MCF 10A (cell line): Measurements from ENCODE around the gene EOLA2. TPM values are rescaled to one million over a fixed set of nuclear protein-coding genes. Genes with fewer than 3 reads are reported as not detected.

Experiments
- Bru-seq: library from RNA; stranded (reverse); fragments of 400-500 nt; gene quantifications from one replicate; lab custom pipeline; 2021; lab: Mats Ljungman, UMichigan
- BruChase-seq, 2 experiments: library from RNA; stranded (reverse); fragments of 400-500 nt; gene quantifications; one replicate each; lab custom pipeline; 2021; lab: Mats Ljungman, UMichigan
- BruUV-seq: library from RNA; stranded (reverse); fragments of 400-500 nt; replicated peaks from 2 replicates; lab custom pipeline; 2021; lab: Mats Ljungman, UMichigan
- CTCF ChIA-PET: fragments of 300-600 bp; sonication (Branson Sonifier 250); formaldehyde crosslinking; extraction: SDS; loops from one replicate; lab custom pipeline; 2021; ENCODE audit warnings: antibody characterized with exemption, inconsistent platforms; lab: Yijun Ruan, JAX
- POLR2A ChIA-PET: fragments of 300-600, 350-650 bp; sonication (Branson Sonifier 250); formaldehyde crosslinking; extraction: SDS; loops from one replicate; lab custom pipeline; 2020; ENCODE audit warnings: antibody characterized with exemption, inconsistent platforms; lab: Yijun Ruan, JAX
- DNase-seq: peaks from one replicate; pipeline ENCODE4 v3.0.0-alpha.2; 2018; ENCODE audit not compliant: unreplicated experiment
- H3K27ac Mint-ChIP-seq: one replicate; pipeline ENCODE4 v1.8.0; 2022; ENCODE audit warnings: mild to moderate bottlenecking, low read depth, mixed read lengths; ENCODE audit not compliant: unreplicated experiment
- H3K27me3 Mint-ChIP-seq: one replicate; pipeline ENCODE4 v1.8.0; 2022; ENCODE audit warnings: mixed read lengths; ENCODE audit not compliant: insufficient read depth, unreplicated experiment
- H3K36me3 Mint-ChIP-seq: one replicate; pipeline ENCODE4 v1.8.0; 2022; ENCODE audit warnings: mild to moderate bottlenecking, moderate library complexity, mixed read lengths; ENCODE audit not compliant: insufficient read depth, unreplicated experiment
- H3K4me1 Mint-ChIP-seq: one replicate; pipeline ENCODE4 v1.8.0; 2022; ENCODE audit warnings: mixed read lengths; ENCODE audit not compliant: insufficient read depth, unreplicated experiment
- H3K4me3 Mint-ChIP-seq: one replicate; pipeline ENCODE4 v1.8.0; 2022; ENCODE audit warnings: mild to moderate bottlenecking, moderate library complexity, mixed read lengths; ENCODE audit not compliant: unreplicated experiment
- H3K9me3 Mint-ChIP-seq: one replicate; pipeline ENCODE4 v1.8.0; 2022; ENCODE audit warnings: mixed read lengths; ENCODE audit not compliant: unreplicated experiment
- CTCF ChIP-seq: fragments of 200-600 bp; IDR thresholded peaks from one replicate; pipeline ENCODE4 v1.8.0; 2022; ENCODE audit warnings: antibody characterized with exemption, mild to moderate bottlenecking; ENCODE audit not compliant: unreplicated experiment
- intact Hi-C: fragments of 100-400 bp; cut with micrococcal nuclease; formaldehyde crosslinking; loops from 2 replicates; pipeline ENCODE4 v1.14.1; 2022
- long read RNA-seq: library from polyadenylated mRNA; stranded (forward); transcript quantifications from one replicate; pipeline ENCODE4 v2.0.0, GENCODE V29; 2022
- total RNA-seq: library from RNA; stranded (reverse); gene quantifications from 2 replicates; pipeline ENCODE4 v1.2.3, GENCODE V29; 2022

Gene EOLA2
- 47.4 and 52.8 TPM in 2 replicates for total RNA-seq
- Bru-seq, nascent RNA = percentile 67 among the genes with signal in this experiment
- BruChase-seq, experiment 1, labeled RNA remaining after a 6-hour chase = percentile 86 among the genes with signal in this experiment
- BruChase-seq, experiment 2, labeled RNA remaining after a 2-hour chase = percentile 80 among the genes with signal in this experiment
- long read RNA-seq, transcript CXorf40B-203 (5 exons, 1,653 nt) = major isoform, 38 of 87 reads
- long read RNA-seq, transcript CXorf40B-205 (6 exons, 1,440 nt) = minor isoform, 13 of 87 reads
- long read RNA-seq, partial matches to known transcripts = 16 of 87 reads
- long read RNA-seq, other reads (novel, unspliced or antisense) = 15 of 87 reads

GRCh38 chrX:149938427-149938880 is at the start of gene EOLA2:
Gene EOLA2, minus strand, starts transcription at chrX:149938491. Its CDS starts 4,617 bp downstream, at chrX:149933874.
- Mint-ChIP-seq H3K4me1 (no peaks in the 10 kb centered on the region), H3K36me3 (peaks cover 6% of the 10 kb centered on the region), H3K27me3 (peaks cover 7% of the 10 kb centered on the region), H3K9me3 (no peaks in the 10 kb centered on the region), H3K27ac (peak within 1 kb of the TSS; percentile 100), H3K4me3 (peak within 1 kb of the TSS; percentile 84)
- DNase-seq = peak; percentile 95
- intact Hi-C loops = no loop called here
- TF ChIP-seq CTCF = peak; percentile 13
- ChIA-PET POLR2A (interaction anchor here (0.5 to 3.8 kb wide), 8 partner anchors 23 to 1815 kb away, joined by 3 to 58 read pairs (median 3); partner anchors contain the start of gene EOLA1), CTCF (interaction anchor here (0.9 to 1.6 kb wide), 3 partner anchors 11 to 416 kb away, joined by 3 to 6 read pairs (median 4); no protein-coding TSS in a partner anchor)
- BruUV-seq = no TSS peak

DNA sequence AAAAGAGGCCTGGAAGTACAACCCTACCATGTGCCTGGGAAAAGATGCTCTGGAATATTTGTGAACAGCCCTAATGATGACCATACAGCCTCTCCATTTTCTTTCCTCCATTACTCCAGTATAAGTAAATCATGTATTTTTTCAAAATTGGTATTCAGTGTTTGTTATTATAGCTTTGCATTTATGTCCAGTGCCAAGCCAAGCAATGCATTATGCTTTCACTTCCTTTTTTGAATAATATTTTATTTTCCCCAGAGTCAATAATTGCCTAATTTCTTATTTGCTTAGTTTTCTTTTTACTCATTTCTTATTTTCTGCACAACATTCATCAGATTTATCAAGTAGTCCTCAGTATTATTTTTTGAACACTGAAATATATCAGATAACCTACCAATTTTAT is 49.3 kb upstream of the EOLA2 start:
- no peak for TF ChIP-seq CTCF

GRCh38 chrX:149984411-149984810 is 46.1 kb upstream of the EOLA2 start:
- TF ChIP-seq CTCF = no peak

More for the DNA sequence above, 49.3 kb upstream of the EOLA2 start:
- Mint-ChIP-seq H3K9me3 (no peaks in the 10 kb centered on the region), H3K27ac (no peak overlapping the region), H3K4me1 (peaks cover under 1% of the 10 kb centered on the region), H3K27me3 (peaks cover 12% of the 10 kb centered on the region), H3K36me3 (peaks cover 5% of the 10 kb centered on the region), H3K4me3 (no peak overlapping the region)
- no TSS peak for BruUV-seq
- intact Hi-C loops = no loop called here
- POLR2A ChIA-PET = no interaction called here
- no peak for DNase-seq
- CTCF ChIA-PET = no interaction called here

DNA sequence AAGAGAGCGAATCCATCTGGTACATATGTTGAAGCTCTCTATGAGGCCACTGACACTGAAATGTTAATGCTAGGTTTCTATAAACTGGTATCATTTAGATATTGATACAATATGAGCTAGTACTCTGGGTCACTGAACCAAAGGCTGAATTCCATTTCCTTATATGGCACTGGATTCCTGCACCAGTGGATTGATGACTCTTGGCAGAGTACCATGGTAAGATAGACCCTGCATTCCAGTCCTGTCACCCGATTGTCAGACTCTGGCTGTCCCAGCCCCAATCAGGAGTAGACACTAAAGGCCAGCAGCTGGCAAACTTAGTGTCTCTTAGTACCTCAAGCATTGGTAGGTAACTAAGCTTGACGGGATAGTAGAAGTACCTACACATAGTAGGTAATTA is 44.0 kb upstream of the EOLA2 start:
- Mint-ChIP-seq H3K4me1 (no peaks in the 10 kb centered on the region), H3K27ac (no peak overlapping the region), H3K4me3 (no peak overlapping the region), H3K36me3 (no peaks in the 10 kb centered on the region), H3K27me3 (no peaks in the 10 kb centered on the region), H3K9me3 (no peaks in the 10 kb centered on the region)
- BruUV-seq = no TSS peak
- ChIA-PET CTCF (interaction anchor here (0.7 kb wide), 1 partner anchor 664 kb away, joined by 3 read pairs; no protein-coding TSS in a partner anchor), POLR2A (no interaction called here)
- no peak for TF ChIP-seq CTCF
- no peak for DNase-seq
- intact Hi-C loops = no loop called here

More at GRCh38 chrX:149984411-149984810, 46.1 kb upstream of the EOLA2 start:
- Mint-ChIP-seq H3K27ac (no peak overlapping the region), H3K27me3 (peaks cover 9% of the 10 kb centered on the region), H3K4me1 (no peaks in the 10 kb centered on the region), H3K36me3 (peaks cover 5% of the 10 kb centered on the region), H3K9me3 (no peaks in the 10 kb centered on the region), H3K4me3 (no peak overlapping the region)
- intact Hi-C loops = no loop called here
- ChIA-PET POLR2A (no interaction called here), CTCF (interaction anchor here (0.6 kb wide), 2 partner anchors 380 to 742 kb away, joined by 3 read pairs; no protein-coding TSS in a partner anchor)
- no peak for DNase-seq
- no TSS peak for BruUV-seq
